Panc1 (cell line): Measurements from ENCODE around the gene LAMC2. TPM values are rescaled to one million over a fixed set of nuclear protein-coding genes. Genes with fewer than 3 reads are reported as not detected.

Experiments used
- ATAC-seq: fragments of 200-7000 bp; cut with Tn5 transposase; 2 replicates; pipeline ENCODE4 v1.9.1; 2020; ENCODE audit warnings: mild to moderate bottlenecking, moderate library complexity
- BruUV-seq: library from RNA; stranded (reverse); fragments of 400-500 nt; replicated peaks from 2 replicates; lab custom pipeline; 2021; lab: Mats Ljungman, UMichigan
- CTCF ChIA-PET: fragments of 300-600 bp; sonication (Branson Sonifier 250); formaldehyde crosslinking; loops from one replicate; lab custom pipeline; 2022; ENCODE audit warnings: antibody characterized with exemption; lab: Charles Lee
- POLR2A ChIA-PET: fragments of 300-600 bp; sonication (Branson Sonifier 250); formaldehyde crosslinking; loops from one replicate; lab custom pipeline; 2022; ENCODE audit warnings: antibody characterized with exemption; lab: Charles Lee
- DNase-seq: peaks from one replicate; pipeline ENCODE4 v3.0.0-alpha.2; 2010; ENCODE audit warnings: low read depth, low spot score
- H3K27ac ChIP-seq: 2 replicates; pipeline ENCODE4 v1.5.1; 2011; ENCODE audit warnings: mild to moderate bottlenecking, low read length, inconsistent platforms
- H3K27me3 ChIP-seq: fragments of 200-500 bp; sonication (Bioruptor generic); 2 replicates; pipeline ENCODE4 v1.6.0; 2014; ENCODE audit warnings: low read length, inconsistent platforms; ENCODE audit not compliant: control insufficient read depth, insufficient read depth
- H3K36me3 ChIP-seq: fragments of 200-500 bp; sonication (Bioruptor generic); 2 replicates; pipeline ENCODE4 v1.5.1; 2014; ENCODE audit warnings: inconsistent platforms, mild to moderate bottlenecking, low read length, moderate library complexity; ENCODE audit not compliant: control insufficient read depth, insufficient read depth
- H3K4me1 ChIP-seq: 2 replicates; pipeline ENCODE4 v1.5.1; 2011; ENCODE audit warnings: inconsistent platforms, mild to moderate bottlenecking, low read length, moderate library complexity; ENCODE audit not compliant: control insufficient read depth, insufficient read depth
- H3K4me3 ChIP-seq, 2 experiments: 2 replicates each; pipeline ENCODE4 v1.5.1; 2011 to 2012; ENCODE audit warnings: low read depth in 2 of 2, low read length in 2 of 2, mild to moderate bottlenecking in 2 of 2, inconsistent platforms in 1 of 2, moderate library complexity in 1 of 2
- H3K9me3 ChIP-seq: fragments of 200-500 bp; sonication (Bioruptor generic); 2 replicates; pipeline ENCODE4 v1.5.1; 2014; ENCODE audit warnings: low read depth, mild to moderate bottlenecking, inconsistent platforms, low read length, moderate library complexity; ENCODE audit not compliant: control insufficient read depth, insufficient read depth
- CTCF ChIP-seq: fragments of 450-650 bp; IDR thresholded peaks from 2 replicates; pipeline ENCODE4 v1.5.1; 2017; ENCODE audit warnings: mild to moderate bottlenecking
- POLR2AphosphoS5 ChIP-seq: IDR thresholded peaks from 2 replicates; pipeline ENCODE4 v1.6.1; 2012; ENCODE audit warnings: mild to moderate bottlenecking, low read depth, low read length, moderate library complexity
- REST ChIP-seq, 2 experiments: IDR thresholded peaks; 2 replicates each; pipeline ENCODE4 v1.6.1; 2011 to 2012; ENCODE audit warnings: low read depth in 2 of 2, control low read depth in 1 of 2, low read length in 1 of 2, mild to moderate bottlenecking in 1 of 2, moderate library complexity in 1 of 2; ENCODE audit not compliant: insufficient read depth in 1 of 2
- SIN3A ChIP-seq: IDR thresholded peaks from 2 replicates; pipeline ENCODE4 v1.6.1; 2012; ENCODE audit warnings: low read depth, mild to moderate bottlenecking, low read length, moderate library complexity, borderline replicate concordance; ENCODE audit not compliant: insufficient read depth
- TCF7L2 ChIP-seq: IDR thresholded peaks from 2 replicates; pipeline ENCODE4 v1.6.1; 2011; ENCODE audit warnings: mild to moderate bottlenecking, low read depth, low read length, inconsistent platforms
- in situ Hi-C: cut with HindIII; loops from 2 replicates; pipeline ENCODE4 v1.10.0; 2016; ENCODE audit warnings: low sequenced_read_pairs, low pct_unique_long_range_greater_than_20kb
- intact Hi-C: fragments of 100-400 bp; cut with micrococcal nuclease; formaldehyde crosslinking; loops from one replicate; pipeline ENCODE4 v1.10.0; 2022; ENCODE audit not compliant: unreplicated experiment
- total RNA-seq: library from RNA; stranded (reverse); gene quantifications from one replicate; pipeline ENCODE4 v1.2.1, GENCODE V29; 2021; ENCODE audit not compliant: unreplicated experiment

The LAMC2 gene
- total RNA-seq, 1 experiment from 2014 or later, result 8.3 TPM

- Histone ChIP-seq H3K36me3 (no peaks in the 10 kb centered on the region), H3K27me3 (no peaks in the 10 kb centered on the region), H3K9me3 (no peaks in the 10 kb centered on the region), H3K27ac (no peak overlapping the region), H3K4me1 (no peaks in the 10 kb centered on the region), H3K4me3 (no peak overlapping the region)
- ChIA-PET POLR2A (no interaction called here), CTCF (interaction anchor here (0.6 kb wide), 1 partner anchor 393 kb away, joined by 3 read pairs; the partner anchor contains the start of gene ARPC5)
- ATAC-seq (no peak), DNase-seq (no peak)
- BruUV-seq, result no TSS peak
- intact Hi-C loops, result no loop called here
- in situ Hi-C loops, result no loop called here
- TF ChIP-seq SIN3A, result no peak
- no peak for TF ChIP-seq CTCF
- TF ChIP-seq POLR2AphosphoS5, result no peak
- TF ChIP-seq TCF7L2, result no peak
- no peak for TF ChIP-seq REST (IDR thresholded peaks at IDR 0.05; ENCODE audit: insufficient read depth in 1 of 2, low read depth in 2 of 2, low read length in 1 of 2)
Measured at GRCh38 chr1:183242556-183242955, 56.5 kb downstream of the LAMC2 start.

GRCh38 chr1:183243161-183244050, 57.3 kb downstream of the LAMC2 start:
- H3K9me3 ChIP-seq, result no peaks in the 10 kb centered on the region
- intact Hi-C loops, result no loop called here
- no peak for TF ChIP-seq SIN3A
- TF ChIP-seq TCF7L2, result no peak
- no peak for TF ChIP-seq CTCF
- TF ChIP-seq POLR2AphosphoS5, result no peak
- TF ChIP-seq REST (IDR thresholded peaks at IDR 0.05; ENCODE audit: insufficient read depth in 1 of 2, low read depth in 2 of 2, low read length in 1 of 2), result no peak
- H3K27ac ChIP-seq, result no peak overlapping the region
- H3K4me1 ChIP-seq, result no peaks in the 10 kb centered on the region
- DNase-seq (no peak), ATAC-seq (no peak)
- ChIA-PET CTCF (no interaction called here), POLR2A (no interaction called here)
- BruUV-seq, result no TSS peak
- in situ Hi-C loops, result no loop called here
- no peaks in the 10 kb centered on the region for H3K36me3 ChIP-seq
- no peaks in the 10 kb centered on the region for H3K27me3 ChIP-seq
- no peak overlapping the region for H3K4me3 ChIP-seq
